ENCODE data around the gene TIMM23B.
"Not testable (repeated sequence)": the region's sequence is repeated elsewhere in the genome, so short reads cannot be mapped to it uniquely, and the experiment has no call there.

Gene TIMM23B

GRCh38 chr10:50019279-50019678 is 77.4 kb downstream of the TIMM23B start:
- H3K9me3 ChIP-seq (ENCODE audit: severe bottlenecking); H3K4me3 ChIP-seq (ENCODE audit: low read depth, low read length); DNase-seq; H3K27ac ChIP-seq; H3K27me3 ChIP-seq (ENCODE audit: insufficient read depth, low read depth, severe bottlenecking); H3K36me3 ChIP-seq: not testable (repeated sequence)

GRCh38 chr10:50020451-50021024 is 78.7 kb downstream of the TIMM23B start:
- H3K27me3 ChIP-seq (ENCODE audit: insufficient read depth, low read depth, severe bottlenecking); H3K36me3 ChIP-seq: not testable (repeated sequence)

GRCh38 chr10:50021646-50022045 is 79.8 kb downstream of the TIMM23B start:
- Histone ChIP-seq H3K27me3 (ENCODE audit: insufficient read depth, low read depth, severe bottlenecking) (no peaks in the 10 kb centered on the region), H3K36me3 (no peaks in the 10 kb centered on the region), H3K4me3 (ENCODE audit: low read depth, low read length) (no peak overlapping the region), H3K9me3 (ENCODE audit: severe bottlenecking) (no peaks in the 10 kb centered on the region), H3K27ac (no peak overlapping the region)
- TF ChIP-seq CTCF (IDR thresholded peaks at IDR 0.05; ENCODE audit: low read depth, low read length) = no peak
- no peak for DNase-seq

More at GRCh38 chr10:50020451-50021024, 78.7 kb downstream of the TIMM23B start:
- not testable (repeated sequence) for H3K4me3 ChIP-seq (ENCODE audit: low read depth, low read length); DNase-seq; H3K27ac ChIP-seq; H3K9me3 ChIP-seq (ENCODE audit: severe bottlenecking)
